ENCODE data around the gene FAM53A. TPM values are rescaled to one million over a fixed set of nuclear protein-coding genes. Genes with fewer than 3 reads are reported as not detected.

Gene FAM53A
- polyA plus RNA-seq, 2 of the 4 experiments (the other 2 are of a cell fraction), result 0.87 to 1.2 TPM

DNA sequence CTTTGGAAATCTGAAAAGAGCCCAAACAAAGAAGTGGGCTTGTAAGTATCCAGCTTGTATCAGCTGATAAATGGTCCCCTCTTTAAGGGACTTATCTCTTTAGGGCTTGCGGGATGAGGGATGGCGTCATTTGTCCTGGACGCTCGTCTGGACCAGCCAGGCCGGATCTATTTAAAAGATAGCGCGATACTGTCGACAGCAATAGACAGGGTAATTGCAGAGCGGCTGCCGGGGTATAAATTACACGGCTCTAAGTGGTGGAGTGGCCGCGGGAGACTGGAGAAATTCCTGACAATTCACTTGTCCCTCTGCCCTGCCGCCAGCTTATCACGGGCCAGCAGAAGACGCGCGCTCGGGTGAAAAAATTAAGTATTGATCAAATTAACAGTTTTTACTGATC lies 90.7 kb downstream of the FAM53A start:
- DNase-seq (ENCODE audit: low read depth in 1 of 2, low spot score in 1 of 2) (no peak), ATAC-seq (no peak), FAIRE-seq (no peak)
- Histone ChIP-seq H3K9me3 (peaks cover 20% of the 10 kb centered on the region; the same call in 2 of the 3 replicates), H3K4me2 (no peak overlapping the region), H3K4me3 (no peak overlapping the region), H3K27ac (no peak overlapping the region), H3K4me1 (no peaks in the 10 kb centered on the region)
- TF ChIP-seq FOSL2 (IDR thresholded peaks at IDR 0.05), result no peak
- TF ChIP-seq FOSL2 (CRISPR knock-in tag; IDR thresholded peaks at IDR 0.05), result no peak
- WGBS (ENCODE audit: missing lambda C conversion rate), result 89% methylated on average over 19 of the region's 19 CpGs
- CTCF ChIA-PET, result interaction anchor here (1.2 kb wide), 1 partner anchor 12 kb away, joined by 3 read pairs; no protein-coding TSS in a partner anchor
- POLR2A ChIA-PET, result no interaction called here

DNA sequence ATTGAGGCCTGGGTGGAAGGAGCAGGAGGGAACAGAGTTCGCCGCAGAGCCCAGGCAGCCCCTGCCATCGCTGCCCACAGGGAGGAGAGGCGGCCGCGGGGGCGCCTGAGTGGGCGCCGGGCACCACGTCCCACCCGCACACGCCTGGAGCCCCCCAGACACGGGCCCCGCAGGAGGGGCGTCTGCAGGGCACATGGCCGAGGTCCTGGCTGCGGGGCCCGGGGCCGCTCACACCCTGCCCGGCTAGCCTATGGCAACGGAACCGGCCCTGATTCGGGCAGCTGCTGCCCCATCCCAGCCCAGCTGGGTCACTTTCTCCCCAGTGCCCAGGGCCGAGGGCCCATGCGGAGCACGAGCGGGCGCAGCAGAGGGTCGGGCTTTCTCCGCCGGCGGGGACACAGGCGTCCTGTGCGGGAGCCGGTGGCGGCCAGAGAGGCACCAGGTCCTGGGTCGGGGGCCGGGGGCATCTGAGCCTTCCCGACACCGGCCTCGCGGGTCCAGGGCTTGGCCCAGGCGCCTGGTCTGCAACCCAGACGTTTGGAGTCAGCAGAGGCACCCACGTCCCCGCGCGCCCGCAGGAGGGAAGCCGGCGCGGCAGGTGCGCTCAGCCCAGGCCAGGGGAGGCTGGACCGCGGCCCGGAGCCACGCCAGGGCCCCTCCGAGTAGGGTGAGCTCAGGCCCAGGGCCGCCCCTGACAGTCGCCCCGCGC lies 91.2 kb downstream of the FAM53A start:
- Histone ChIP-seq H3K9me3 (peaks cover 22% of the 10 kb centered on the region; the same call in 2 of the 3 replicates), H3K4me2 (no peak overlapping the region), H3K4me1 (no peaks in the 10 kb centered on the region), H3K27ac (no peak overlapping the region), H3K4me3 (no peak overlapping the region)
- ATAC-seq, result no peak
- ChIA-PET CTCF (interaction anchor here (1.2 kb wide), 1 partner anchor 11 kb away, joined by 3 read pairs; no protein-coding TSS in a partner anchor), POLR2A (no interaction called here)
- FAIRE-seq, result no peak
- TF ChIP-seq KDM1A (IDR thresholded peaks at IDR 0.05; ENCODE audit: low read depth), result no peak
- no peak for TF ChIP-seq TP53 (CRISPR knock-in tag; IDR thresholded peaks at IDR 0.05)
- no peak for TF ChIP-seq NPAS2 (CRISPR knock-in tag; IDR thresholded peaks at IDR 0.05; ENCODE audit: borderline replicate concordance)
- no peak for TF ChIP-seq EP300 (IDR thresholded peaks at IDR 0.05)
- no peak for TF ChIP-seq PBX3 (IDR thresholded peaks at IDR 0.05)
- no peak for TF ChIP-seq EHMT2 (IDR thresholded peaks at IDR 0.05; ENCODE audit: low read depth)
- TF ChIP-seq, protein P1, sequence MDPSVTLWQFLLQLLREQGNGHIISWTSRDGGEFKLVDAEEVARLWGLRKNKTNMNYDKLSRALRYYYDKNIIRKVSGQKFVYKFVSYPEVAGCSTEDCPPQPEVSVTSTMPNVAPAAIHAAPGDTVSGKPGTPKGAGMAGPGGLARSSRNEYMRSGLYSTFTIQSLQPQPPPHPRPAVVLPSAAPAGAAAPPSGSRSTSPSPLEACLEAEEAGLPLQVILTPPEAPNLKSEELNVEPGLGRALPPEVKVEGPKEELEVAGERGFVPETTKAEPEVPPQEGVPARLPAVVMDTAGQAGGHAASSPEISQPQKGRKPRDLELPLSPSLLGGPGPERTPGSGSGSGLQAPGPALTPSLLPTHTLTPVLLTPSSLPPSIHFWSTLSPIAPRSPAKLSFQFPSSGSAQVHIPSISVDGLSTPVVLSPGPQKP (IDR thresholded peaks at IDR 0.05; ENCODE audit: low read depth, low read length), result no peak
- no peak for TF ChIP-seq PHF8 (IDR thresholded peaks at IDR 0.05; ENCODE audit: borderline replicate concordance, low read depth)
- TF ChIP-seq ESRRA (IDR thresholded peaks at IDR 0.05; ENCODE audit: borderline replicate concordance, low read length), result no peak
- no peak for TF ChIP-seq RFX5 (IDR thresholded peaks at IDR 0.05)
- no peak for TF ChIP-seq EHF (CRISPR knock-in tag; IDR thresholded peaks at IDR 0.05)
- no peak for TF ChIP-seq MAFK (IDR thresholded peaks at IDR 0.05; ENCODE audit: partially characterized antibody)
- no peak for TF ChIP-seq MYC (IDR thresholded peaks at IDR 0.05; ENCODE audit: borderline replicate concordance, low read length)
- TF ChIP-seq MAZ (IDR thresholded peaks at IDR 0.05; ENCODE audit: borderline replicate concordance, low read depth, low read length), result no peak
- no peak for TF ChIP-seq SMC3 (IDR thresholded peaks at IDR 0.05)
- no peak for TF ChIP-seq CHD2 (IDR thresholded peaks at IDR 0.05; ENCODE audit: low read length, partially characterized antibody)
- no peak for TF ChIP-seq POLR2A (IDR thresholded peaks at IDR 0.05; ENCODE audit: low read length)
- TF ChIP-seq HDAC2 (IDR thresholded peaks at IDR 0.05), result no peak
- TF ChIP-seq CBX8 (IDR thresholded peaks at IDR 0.05), result no peak
- TF ChIP-seq HOXB5 (CRISPR knock-in tag; IDR thresholded peaks at IDR 0.05), result no peak
- no peak for DNase-seq (ENCODE audit: low read depth in 1 of 2, low spot score in 1 of 2)
- WGBS (ENCODE audit: missing lambda C conversion rate), result 72% methylated on average over 9 of the region's 62 CpGs

DNA sequence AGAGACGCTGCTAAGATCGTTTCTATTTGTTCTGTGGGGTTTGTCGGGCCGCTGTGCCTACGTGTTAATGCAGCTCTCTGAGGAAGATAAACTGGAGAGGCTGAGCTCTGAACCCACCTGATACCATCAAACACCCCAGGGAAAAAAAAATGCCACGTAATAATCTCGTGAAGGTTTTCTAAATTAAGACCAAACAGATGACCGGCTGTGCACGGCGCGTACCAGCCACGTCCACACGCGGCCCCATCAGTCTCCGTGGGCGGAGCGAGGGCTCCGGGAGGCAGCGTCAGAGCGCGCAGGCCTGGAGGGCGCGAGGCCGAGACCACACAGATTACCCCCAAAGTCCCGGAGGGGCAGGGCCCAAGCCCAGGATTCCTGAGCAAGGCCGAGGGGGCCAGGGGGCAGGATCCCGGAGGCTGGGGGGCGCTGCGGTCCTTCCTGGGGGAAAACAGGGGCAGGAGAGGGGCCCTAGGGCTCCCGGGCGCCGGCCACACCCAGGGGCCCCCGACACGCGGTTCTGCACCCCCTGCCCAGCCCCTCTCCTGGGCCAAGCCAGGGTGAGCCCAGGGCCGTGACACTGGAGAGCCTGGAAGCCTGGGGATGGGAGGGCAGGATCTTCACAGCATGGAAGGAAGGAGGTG lies 91.9 kb downstream of the FAM53A start:
- H3K9me3 ChIP-seq, result peaks cover 22% of the 10 kb centered on the region; the same call in 2 of the 3 replicates
- H3K4me3 ChIP-seq, result no peak overlapping the region
- CTCF ChIA-PET, result no interaction called here
- POLR2A ChIA-PET, result no interaction called here
- ATAC-seq (no peak), FAIRE-seq (no peak), DNase-seq (ENCODE audit: low read depth in 1 of 2, low spot score in 1 of 2) (no peak)
- no peak overlapping the region for H3K27ac ChIP-seq
- no peak overlapping the region for H3K4me2 ChIP-seq
- H3K4me1 ChIP-seq, result no peaks in the 10 kb centered on the region
- WGBS (ENCODE audit: missing lambda C conversion rate), result 78% methylated on average over 24 of the region's 36 CpGs
- TF ChIP-seq NFE2L2 (conservative IDR thresholded peaks at IDR 0.05; ENCODE audit: low read length), result no peak
- TF ChIP-seq BHLHE40 (IDR thresholded peaks at IDR 0.05; ENCODE audit: low read depth, low read length), result no peak
- TF ChIP-seq ZSCAN20 (CRISPR knock-in tag; IDR thresholded peaks at IDR 0.05), result no peak
- TF ChIP-seq JUN (IDR thresholded peaks at IDR 0.05), result no peak
- no peak for TF ChIP-seq JUNB (IDR thresholded peaks at IDR 0.05)
- no peak for TF ChIP-seq HOXB5 (CRISPR knock-in tag; IDR thresholded peaks at IDR 0.05)
- no peak for TF ChIP-seq EHF (CRISPR knock-in tag; IDR thresholded peaks at IDR 0.05)
- no peak for TF ChIP-seq RFX5 (IDR thresholded peaks at IDR 0.05)
- TF ChIP-seq CHD4 (IDR thresholded peaks at IDR 0.05; ENCODE audit: borderline replicate concordance), result no peak
- no peak for TF ChIP-seq NPAS2 (CRISPR knock-in tag; IDR thresholded peaks at IDR 0.05; ENCODE audit: borderline replicate concordance)
- TF ChIP-seq, protein P2, sequence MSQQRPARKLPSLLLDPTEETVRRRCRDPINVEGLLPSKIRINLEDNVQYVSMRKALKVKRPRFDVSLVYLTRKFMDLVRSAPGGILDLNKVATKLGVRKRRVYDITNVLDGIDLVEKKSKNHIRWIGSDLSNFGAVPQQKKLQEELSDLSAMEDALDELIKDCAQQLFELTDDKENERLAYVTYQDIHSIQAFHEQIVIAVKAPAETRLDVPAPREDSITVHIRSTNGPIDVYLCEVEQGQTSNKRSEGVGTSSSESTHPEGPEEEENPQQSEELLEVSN (IDR thresholded peaks at IDR 0.05; ENCODE audit: borderline replicate concordance, low read depth), result no peak
- TF ChIP-seq RNF2 (IDR thresholded peaks at IDR 0.05; ENCODE audit: borderline replicate concordance, low read depth), result no peak
- no peak for TF ChIP-seq MYC (IDR thresholded peaks at IDR 0.05; ENCODE audit: borderline replicate concordance, low read length)
- TF ChIP-seq HDAC2 (IDR thresholded peaks at IDR 0.05), result no peak
- TF ChIP-seq FOXS1 (CRISPR knock-in tag; IDR thresholded peaks at IDR 0.05), result no peak
- TF ChIP-seq NR3C1 (IDR thresholded peaks at IDR 0.05), result no peak
- TF ChIP-seq ESRRA (IDR thresholded peaks at IDR 0.05; ENCODE audit: borderline replicate concordance, low read length), result no peak
- no peak for TF ChIP-seq CBX2 (IDR thresholded peaks at IDR 0.05; ENCODE audit: borderline replicate concordance, low read depth)

Measured in A549 (cell line).